Right cardiac atrium (tissue), 5 donors: Measurements from ENCODE around the gene AMER1. TPM values are rescaled to one million over a fixed set of nuclear protein-coding genes. Genes with fewer than 3 reads are reported as not detected.

Source experiments
- ATAC-seq, 2 donors: fragments of 200-7000 bp; cut with Tn5 transposase; one replicate each; pipeline versions ENCODE4 v1.8.0 to v1.9.1; 2020; ENCODE audit warnings: moderate library complexity in 2 of 2, mild to moderate bottlenecking in 1 of 2
- DNase-seq, 3 donors: peaks; one replicate each; pipeline ENCODE4 v3.0.0-alpha.2; 2020
- H3K27ac ChIP-seq: one replicate; pipeline ENCODE4 v1.5.1; 2013; ENCODE audit warnings: mild to moderate bottlenecking, low read length, control low read depth, moderate library complexity
- H3K27me3 ChIP-seq: one replicate; pipeline ENCODE4 v1.6.1; 2013; ENCODE audit not compliant: control insufficient read depth, insufficient read depth
- H3K4me1 ChIP-seq: one replicate; pipeline ENCODE4 v1.6.1; 2013; ENCODE audit warnings: low read length; ENCODE audit not compliant: control insufficient read depth, insufficient read depth
- H3K4me3 ChIP-seq: one replicate; pipeline ENCODE4 v1.5.1; 2013; ENCODE audit warnings: low read length, control low read depth
- H3K9me3 ChIP-seq: one replicate; pipeline ENCODE4 v1.6.1; 2013; ENCODE audit warnings: low read length; ENCODE audit not compliant: control insufficient read depth
- WGBS: extraction: QIAGEN DNeasy Blood & Tissue Kit; methylation state at CpG from one replicate; pipeline ENCODE4 v1.1.7; 2013; 5-methylcytosine and 5-hydroxymethylcytosine counted together
- intact Hi-C, 4 donors: fragments of 100-400 bp; cut with DNase I; formaldehyde crosslinking; loops; one replicate each; pipeline versions ENCODE4 v1.11.0 to v1.14.0; 2022 to 2023
- polyA plus RNA-seq: library from polyadenylated mRNA; stranded (reverse); fragments of 200-250 nt; gene quantifications from one replicate; pipeline ENCODE4 v1.2.3, GENCODE V29; 2013
- total RNA-seq, 4 donors: library from RNA; stranded (reverse); fragmentation: NEBNext Ultra II Directional; extraction: Animal tissue kit (Norgen Biotek cat#: 25700); gene quantifications; one replicate each; pipeline ENCODE4 v1.2.1, GENCODE V29; 2021
- donor health status: healthy with polysubstance abuse.
- donor health status: DM: no; HTN: yes; CAD: no.
- donor health status: DM: no; HTN: no; CAD: no.
- donor health status: DM: no; HTN: yes; CAD: no; lungs with severe emphysema.
- donor health status: DM: yes; HTN: yes; CAD: no.

The AMER1 gene
- total and polyA plus RNA-seq, 5 donors: 2.4 to 7.5 (median 5.7) TPM

- ATAC-seq (no peak), DNase-seq (no peak)
- no peaks in the 10 kb centered on the region for H3K9me3 ChIP-seq
- H3K4me3 ChIP-seq: no peak overlapping the region
- no peak overlapping the region for H3K27ac ChIP-seq
- peaks cover 13% of the 10 kb centered on the region for H3K4me1 ChIP-seq
- 80% methylated on average over 2 of the region's 2 CpGs for WGBS
- no peaks in the 10 kb centered on the region for H3K27me3 ChIP-seq
- intact Hi-C loops: no loop called here
Measured at GRCh38 chrX:64182208-64182607, 23.3 kb downstream of the AMER1 start.

- Histone ChIP-seq H3K27me3 (no peaks in the 10 kb centered on the region), H3K4me1 (no peaks in the 10 kb centered on the region), H3K9me3 (no peaks in the 10 kb centered on the region), H3K4me3 (no peak overlapping the region), H3K27ac (no peak overlapping the region)
- DNase-seq (no peak), ATAC-seq (no peak)
- intact Hi-C loops: no loop called here
Measured at GRCh38 chrX:64176876-64177275, 28.6 kb downstream of the AMER1 start.

GRCh38 chrX:64169988-64170387 lies 35.5 kb downstream of the AMER1 start:
- intact Hi-C loops: no loop called here
- Histone ChIP-seq H3K9me3 (no peaks in the 10 kb centered on the region), H3K27me3 (no peaks in the 10 kb centered on the region), H3K27ac (no peak overlapping the region), H3K4me3 (no peak overlapping the region), H3K4me1 (no peaks in the 10 kb centered on the region)
- WGBS: 80% methylated on average over 1 of the region's 1 CpG
- DNase-seq (no peak), ATAC-seq (no peak)

GRCh38 chrX:64152857-64153256 lies 52.7 kb downstream of the AMER1 start:
- DNase-seq (no peak), ATAC-seq (no peak)
- no peaks in the 10 kb centered on the region for H3K27me3 ChIP-seq
- 67% methylated on average over 6 of the region's 6 CpGs for WGBS
- intact Hi-C loops: no loop called here
- no peak overlapping the region for H3K27ac ChIP-seq
- no peaks in the 10 kb centered on the region for H3K4me1 ChIP-seq
- H3K4me3 ChIP-seq: no peak overlapping the region
- no peaks in the 10 kb centered on the region for H3K9me3 ChIP-seq

GRCh38 chrX:64151911-64152310 lies 53.6 kb downstream of the AMER1 start:
- DNase-seq (no peak), ATAC-seq (no peak)
- intact Hi-C loops: no loop called here
- Histone ChIP-seq H3K9me3 (no peaks in the 10 kb centered on the region), H3K27ac (no peak overlapping the region), H3K27me3 (no peaks in the 10 kb centered on the region), H3K4me3 (no peak overlapping the region), H3K4me1 (no peaks in the 10 kb centered on the region)

GRCh38 chrX:64150775-64151174 lies 54.7 kb downstream of the AMER1 start:
- DNase-seq (no peak), ATAC-seq (no peak)
- Histone ChIP-seq H3K27ac (no peak overlapping the region), H3K27me3 (no peaks in the 10 kb centered on the region), H3K4me1 (no peaks in the 10 kb centered on the region), H3K9me3 (no peaks in the 10 kb centered on the region), H3K4me3 (no peak overlapping the region)
- 75% methylated on average over 2 of the region's 2 CpGs for WGBS
- intact Hi-C loops: no loop called here

Other genes starting within 250 kb of the AMER1 start
- gene ASB12, start 24.9 kb upstream of the AMER1 start, total RNA-seq: 1 to 10 TPM in 1 of 4 donors, under 1 TPM in 3; 0.45 to 1.4 (median 0.80) TPM
- gene ASB12, start 24.9 kb upstream of the AMER1 start, polyA plus RNA-seq: 1.2 TPM
- 1 to 10 TPM in 1 of 4 donors, under 1 TPM in 3; 0.56 to 1.5 (median 0.73) TPM for gene MTMR8, start 189.7 kb upstream of the AMER1 start, total RNA-seq
- gene MTMR8, start 189.7 kb upstream of the AMER1 start, polyA plus RNA-seq: 0.32 TPM